Measurements from ENCODE around the gene ZNF211. TPM values are rescaled to one million over a fixed set of nuclear protein-coding genes. Genes with fewer than 3 reads are reported as not detected.

ZNF211 gene
- total and polyA plus RNA-seq, 9 of the 15 experiments (the other 6 are each of a cell fraction or from before 2014, with no cell fraction given): 1.3 to 11.6 (median 4.5) TPM

DNA sequence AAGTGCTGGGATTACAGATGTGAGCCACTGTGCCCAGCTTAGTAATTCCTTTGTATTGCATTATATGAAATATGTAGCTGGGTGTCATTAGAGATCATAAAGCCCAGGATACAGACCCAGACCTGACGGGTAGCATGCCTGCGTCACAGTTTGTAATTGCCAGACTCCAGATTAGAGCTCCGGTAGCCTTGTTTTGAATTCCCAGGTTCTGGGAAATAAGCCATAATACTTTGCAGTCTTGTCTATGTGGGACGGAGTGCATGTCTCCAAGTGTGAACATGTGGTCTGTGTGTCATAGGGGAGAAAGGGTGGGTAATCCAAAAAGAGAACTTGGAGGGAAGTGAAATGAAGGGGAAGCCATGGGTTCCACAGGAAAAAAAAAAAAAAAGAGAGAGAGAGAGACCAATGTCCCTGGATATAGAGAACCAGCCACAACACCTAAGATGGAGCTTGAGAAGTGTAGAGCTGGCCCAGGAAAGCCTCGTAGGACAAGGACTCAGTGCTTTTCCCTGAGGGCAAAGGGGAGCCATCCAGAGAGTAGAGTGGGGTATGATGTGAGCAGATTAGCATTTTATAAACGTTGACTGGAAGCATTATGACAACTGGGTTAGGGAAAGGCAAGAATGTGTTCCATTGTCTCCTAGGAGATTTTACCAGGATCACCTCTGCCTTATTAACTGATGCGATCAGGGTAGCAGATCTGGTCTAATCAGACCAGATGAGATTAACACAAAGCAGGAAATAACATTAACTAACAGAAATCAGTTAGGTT is 38.3 kb downstream of the ZNF211 start (continued):
- TF ChIP-seq, protein P1, sequence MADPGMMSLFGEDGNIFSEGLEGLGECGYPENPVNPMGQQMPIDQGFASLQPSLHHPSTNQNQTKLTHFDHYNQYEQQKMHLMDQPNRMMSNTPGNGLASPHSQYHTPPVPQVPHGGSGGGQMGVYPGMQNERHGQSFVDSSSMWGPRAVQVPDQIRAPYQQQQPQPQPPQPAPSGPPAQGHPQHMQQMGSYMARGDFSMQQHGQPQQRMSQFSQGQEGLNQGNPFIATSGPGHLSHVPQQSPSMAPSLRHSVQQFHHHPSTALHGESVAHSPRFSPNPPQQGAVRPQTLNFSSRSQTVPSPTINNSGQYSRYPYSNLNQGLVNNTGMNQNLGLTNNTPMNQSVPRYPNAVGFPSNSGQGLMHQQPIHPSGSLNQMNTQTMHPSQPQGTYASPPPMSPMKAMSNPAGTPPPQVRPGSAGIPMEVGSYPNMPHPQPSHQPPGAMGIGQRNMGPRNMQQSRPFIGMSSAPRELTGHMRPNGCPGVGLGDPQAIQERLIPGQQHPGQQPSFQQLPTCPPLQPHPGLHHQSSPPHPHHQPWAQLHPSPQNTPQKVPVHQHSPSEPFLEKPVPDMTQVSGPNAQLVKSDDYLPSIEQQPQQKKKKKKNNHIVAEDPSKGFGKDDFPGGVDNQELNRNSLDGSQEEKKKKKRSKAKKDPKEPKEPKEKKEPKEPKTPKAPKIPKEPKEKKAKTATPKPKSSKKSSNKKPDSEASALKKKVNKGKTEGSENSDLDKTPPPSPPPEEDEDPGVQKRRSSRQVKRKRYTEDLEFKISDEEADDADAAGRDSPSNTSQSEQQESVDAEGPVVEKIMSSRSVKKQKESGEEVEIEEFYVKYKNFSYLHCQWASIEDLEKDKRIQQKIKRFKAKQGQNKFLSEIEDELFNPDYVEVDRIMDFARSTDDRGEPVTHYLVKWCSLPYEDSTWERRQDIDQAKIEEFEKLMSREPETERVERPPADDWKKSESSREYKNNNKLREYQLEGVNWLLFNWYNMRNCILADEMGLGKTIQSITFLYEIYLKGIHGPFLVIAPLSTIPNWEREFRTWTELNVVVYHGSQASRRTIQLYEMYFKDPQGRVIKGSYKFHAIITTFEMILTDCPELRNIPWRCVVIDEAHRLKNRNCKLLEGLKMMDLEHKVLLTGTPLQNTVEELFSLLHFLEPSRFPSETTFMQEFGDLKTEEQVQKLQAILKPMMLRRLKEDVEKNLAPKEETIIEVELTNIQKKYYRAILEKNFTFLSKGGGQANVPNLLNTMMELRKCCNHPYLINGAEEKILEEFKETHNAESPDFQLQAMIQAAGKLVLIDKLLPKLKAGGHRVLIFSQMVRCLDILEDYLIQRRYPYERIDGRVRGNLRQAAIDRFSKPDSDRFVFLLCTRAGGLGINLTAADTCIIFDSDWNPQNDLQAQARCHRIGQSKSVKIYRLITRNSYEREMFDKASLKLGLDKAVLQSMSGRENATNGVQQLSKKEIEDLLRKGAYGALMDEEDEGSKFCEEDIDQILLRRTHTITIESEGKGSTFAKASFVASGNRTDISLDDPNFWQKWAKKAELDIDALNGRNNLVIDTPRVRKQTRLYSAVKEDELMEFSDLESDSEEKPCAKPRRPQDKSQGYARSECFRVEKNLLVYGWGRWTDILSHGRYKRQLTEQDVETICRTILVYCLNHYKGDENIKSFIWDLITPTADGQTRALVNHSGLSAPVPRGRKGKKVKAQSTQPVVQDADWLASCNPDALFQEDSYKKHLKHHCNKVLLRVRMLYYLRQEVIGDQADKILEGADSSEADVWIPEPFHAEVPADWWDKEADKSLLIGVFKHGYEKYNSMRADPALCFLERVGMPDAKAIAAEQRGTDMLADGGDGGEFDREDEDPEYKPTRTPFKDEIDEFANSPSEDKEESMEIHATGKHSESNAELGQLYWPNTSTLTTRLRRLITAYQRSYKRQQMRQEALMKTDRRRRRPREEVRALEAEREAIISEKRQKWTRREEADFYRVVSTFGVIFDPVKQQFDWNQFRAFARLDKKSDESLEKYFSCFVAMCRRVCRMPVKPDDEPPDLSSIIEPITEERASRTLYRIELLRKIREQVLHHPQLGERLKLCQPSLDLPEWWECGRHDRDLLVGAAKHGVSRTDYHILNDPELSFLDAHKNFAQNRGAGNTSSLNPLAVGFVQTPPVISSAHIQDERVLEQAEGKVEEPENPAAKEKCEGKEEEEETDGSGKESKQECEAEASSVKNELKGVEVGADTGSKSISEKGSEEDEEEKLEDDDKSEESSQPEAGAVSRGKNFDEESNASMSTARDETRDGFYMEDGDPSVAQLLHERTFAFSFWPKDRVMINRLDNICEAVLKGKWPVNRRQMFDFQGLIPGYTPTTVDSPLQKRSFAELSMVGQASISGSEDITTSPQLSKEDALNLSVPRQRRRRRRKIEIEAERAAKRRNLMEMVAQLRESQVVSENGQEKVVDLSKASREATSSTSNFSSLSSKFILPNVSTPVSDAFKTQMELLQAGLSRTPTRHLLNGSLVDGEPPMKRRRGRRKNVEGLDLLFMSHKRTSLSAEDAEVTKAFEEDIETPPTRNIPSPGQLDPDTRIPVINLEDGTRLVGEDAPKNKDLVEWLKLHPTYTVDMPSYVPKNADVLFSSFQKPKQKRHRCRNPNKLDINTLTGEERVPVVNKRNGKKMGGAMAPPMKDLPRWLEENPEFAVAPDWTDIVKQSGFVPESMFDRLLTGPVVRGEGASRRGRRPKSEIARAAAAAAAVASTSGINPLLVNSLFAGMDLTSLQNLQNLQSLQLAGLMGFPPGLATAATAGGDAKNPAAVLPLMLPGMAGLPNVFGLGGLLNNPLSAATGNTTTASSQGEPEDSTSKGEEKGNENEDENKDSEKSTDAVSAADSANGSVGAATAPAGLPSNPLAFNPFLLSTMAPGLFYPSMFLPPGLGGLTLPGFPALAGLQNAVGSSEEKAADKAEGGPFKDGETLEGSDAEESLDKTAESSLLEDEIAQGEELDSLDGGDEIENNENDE (IDR thresholded peaks at IDR 0.05; ENCODE audit: low read depth, low read length): no peak
- TF ChIP-seq HOXB6 (CRISPR knock-in tag; IDR thresholded peaks at IDR 0.05; ENCODE audit: borderline replicate concordance): no peak
- no peak for TF ChIP-seq GTF2A2 (tag; IDR thresholded peaks at IDR 0.05)
- no peak for TF ChIP-seq ZNF445 (CRISPR knock-in tag; IDR thresholded peaks at IDR 0.05; ENCODE audit: low read depth)
- no peak for TF ChIP-seq TRIM24 (IDR thresholded peaks at IDR 0.05)
- no peak for TF ChIP-seq ZNF347 (CRISPR knock-in tag; IDR thresholded peaks at IDR 0.05; ENCODE audit: low read depth)

Data from K562 (cell line).